Small intestine (tissue), 7 donors: ENCODE data around the gene IL10. TPM values are rescaled to one million over a fixed set of nuclear protein-coding genes. Genes with fewer than 3 reads are reported as not detected.
"Not testable (repeated sequence)": the region's sequence is repeated elsewhere in the genome, so short reads cannot be mapped to it uniquely, and the experiment has no call there.

ENCODE experiments used
- DNase-seq, 2 donors: peaks; one replicate each; pipeline versions ENCODE4 v3.0.0 to v3.0.0-alpha.2; 2013
- FAIRE-seq: peaks from 2 replicates; lab custom pipeline; 2012; peaks lifted over from hg19 to GRCh38; lab: Jason Lieb, UNC
- H3K27ac ChIP-seq, 3 donors: one replicate each; pipeline ENCODE4 v1.5.1; 2013; ENCODE audit warnings: low read length in 2 of 3, mild to moderate bottlenecking in 2 of 3, control low read depth in 1 of 3, inconsistent platforms in 1 of 3, low read depth in 1 of 3, moderate library complexity in 1 of 3
- H3K27me3 ChIP-seq, 3 donors: one replicate each; pipeline ENCODE4 v1.6.1; 2013; ENCODE audit warnings: low read length in 3 of 3, inconsistent platforms in 1 of 3; ENCODE audit not compliant: control insufficient read depth in 3 of 3, insufficient read depth in 3 of 3
- H3K36me3 ChIP-seq, 3 donors: one replicate each; pipeline ENCODE4 v1.6.1; 2013; ENCODE audit warnings: low read length in 3 of 3, inconsistent platforms in 1 of 3, low read depth in 1 of 3, mild to moderate bottlenecking in 1 of 3, moderate library complexity in 1 of 3; ENCODE audit not compliant: control insufficient read depth in 3 of 3, insufficient read depth in 2 of 3
- H3K4me1 ChIP-seq, 3 donors: one replicate each; pipeline ENCODE4 v1.6.1; 2013; ENCODE audit warnings: low read length in 2 of 3, inconsistent platforms in 1 of 3, low read depth in 1 of 3, mild to moderate bottlenecking in 1 of 3, moderate library complexity in 1 of 3; ENCODE audit not compliant: control insufficient read depth in 3 of 3, insufficient read depth in 2 of 3
- H3K4me3 ChIP-seq, 3 donors: one replicate each; pipeline ENCODE4 v1.5.1; 2013; ENCODE audit warnings: low read length in 3 of 3, control low read depth in 1 of 3, inconsistent platforms in 1 of 3, low read depth in 1 of 3, mild to moderate bottlenecking in 1 of 3, moderate library complexity in 1 of 3
- H3K9me3 ChIP-seq, 2 donors: one replicate each; pipeline ENCODE4 v1.6.1; 2013; ENCODE audit warnings: low read depth in 1 of 2, low read length in 1 of 2; ENCODE audit not compliant: control insufficient read depth in 2 of 2, insufficient read depth in 1 of 2
- WGBS, 3 donors: extraction: QIAGEN DNeasy Blood & Tissue Kit; methylation state at CpG; one replicate each; pipeline ENCODE4 v1.1.7; 2013; 5-methylcytosine and 5-hydroxymethylcytosine counted together
- polyA plus RNA-seq, 4 donors: library from polyadenylated mRNA; stranded (reverse) in 3 of 4; unstranded in 1 of 4; fragments of 200-250 nt in 3 of 4; fragments of 120-200 nt in 1 of 4; gene quantifications; one replicate each; pipeline versions ENCODE4 v1.2.1 to v1.2.3, GENCODE V29; 2013
- donor health status: healthy with polysubstance abuse.
- donor health status: control.
- donor health status: control.
- donor health status: Bipolar disorder and iron deficiency.
- donor health status: healthy.

Gene IL10
- polyA plus RNA-seq, 4 donors = 0.41 to 5.1 (median 0.54) TPM; not detected in 1

- WGBS, 3 donors = 42 to 72% (median 50%) methylated on average over 8 of the region's 8 CpGs
- FAIRE-seq = no peak
These were observed 5.9 kb downstream of the IL10 start for GRCh38 chr1:206766251-206766856.

DNA sequence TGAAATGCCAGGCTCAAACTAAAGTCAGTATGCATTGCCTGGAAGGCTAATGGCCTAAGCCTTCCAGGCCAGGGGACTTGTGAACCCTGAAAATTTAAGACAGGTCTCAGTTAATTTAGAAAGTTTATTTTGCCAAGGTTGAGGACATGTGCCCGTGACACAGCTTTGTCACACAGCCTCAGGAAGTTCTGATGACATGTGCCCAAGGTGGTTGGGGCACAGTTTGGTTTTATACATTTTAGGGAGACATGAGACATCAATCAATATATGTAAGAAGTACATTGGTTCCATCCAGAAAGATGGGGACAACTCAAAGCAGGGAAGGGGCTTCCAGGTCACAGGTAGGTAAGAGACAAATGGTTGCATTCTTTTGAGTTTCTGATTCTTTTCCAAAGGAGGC lies 6.5 kb downstream of the IL10 start:
- DNase-seq, FAIRE-seq, H3K27ac ChIP-seq, H3K4me1 ChIP-seq, H3K9me3 ChIP-seq, H3K27me3 ChIP-seq, H3K4me3 ChIP-seq, H3K36me3 ChIP-seq: not testable (repeated sequence)
- 70 to 100% (median 76%) methylated on average over 1 of the region's 1 CpG for WGBS, 3 donors

More at GRCh38 chr1:206766251-206766856, 5.9 kb downstream of the IL10 start:
- no peak overlapping the region for H3K27ac ChIP-seq
- no peaks in the 10 kb centered on the region for H3K4me1 ChIP-seq
- DNase-seq = peak; percentile 13 to 42
- peaks cover 0 to 2% (median 0%) of the 10 kb centered on the region in 3 donors for H3K36me3 ChIP-seq
- H3K4me3 ChIP-seq = no peak overlapping the region
- peaks cover 0 to 3% (median 0%) of the 10 kb centered on the region in 3 donors for H3K27me3 ChIP-seq
- H3K9me3 ChIP-seq = peaks cover 0 to 3% of the 10 kb centered on the region in 2 donors

DNA sequence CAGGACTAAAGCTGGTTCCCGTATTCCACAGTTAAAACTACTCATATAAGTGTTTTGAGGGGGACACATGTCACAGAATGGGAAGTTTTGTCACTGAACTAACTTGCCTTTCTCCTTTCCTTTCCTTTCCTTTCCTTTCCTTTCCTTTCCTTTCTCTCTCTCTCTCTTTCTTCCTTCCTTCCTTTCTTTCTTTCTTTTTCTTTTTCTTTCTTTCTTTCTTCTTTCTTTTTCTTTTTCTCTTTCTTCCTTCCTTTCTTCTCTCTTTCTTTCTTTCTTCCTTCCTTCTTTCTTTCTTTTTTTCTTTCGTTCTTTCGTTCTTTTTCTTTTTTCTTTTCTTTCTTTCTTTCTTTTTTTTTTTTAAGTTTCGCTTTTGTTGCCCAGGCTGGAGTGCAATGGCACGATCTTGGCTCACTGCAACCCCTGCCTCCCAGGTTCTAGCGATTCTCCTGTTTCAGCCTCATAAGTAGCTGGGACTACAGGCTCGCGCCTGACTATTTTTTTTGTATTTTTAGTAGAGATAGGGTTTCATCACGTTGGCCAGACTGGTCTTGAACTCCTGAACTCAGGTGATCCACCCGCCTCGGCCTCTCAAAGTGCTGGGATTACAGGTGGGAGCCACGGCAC lies 9.4 kb downstream of the IL10 start:
- not testable (repeated sequence) for H3K9me3 ChIP-seq, H3K27me3 ChIP-seq, H3K27ac ChIP-seq, H3K36me3 ChIP-seq, FAIRE-seq, DNase-seq, H3K4me1 ChIP-seq, H3K4me3 ChIP-seq
- 84 to 90% (median 86%) methylated on average over 12 of the region's 12 CpGs for WGBS, 3 donors

DNA sequence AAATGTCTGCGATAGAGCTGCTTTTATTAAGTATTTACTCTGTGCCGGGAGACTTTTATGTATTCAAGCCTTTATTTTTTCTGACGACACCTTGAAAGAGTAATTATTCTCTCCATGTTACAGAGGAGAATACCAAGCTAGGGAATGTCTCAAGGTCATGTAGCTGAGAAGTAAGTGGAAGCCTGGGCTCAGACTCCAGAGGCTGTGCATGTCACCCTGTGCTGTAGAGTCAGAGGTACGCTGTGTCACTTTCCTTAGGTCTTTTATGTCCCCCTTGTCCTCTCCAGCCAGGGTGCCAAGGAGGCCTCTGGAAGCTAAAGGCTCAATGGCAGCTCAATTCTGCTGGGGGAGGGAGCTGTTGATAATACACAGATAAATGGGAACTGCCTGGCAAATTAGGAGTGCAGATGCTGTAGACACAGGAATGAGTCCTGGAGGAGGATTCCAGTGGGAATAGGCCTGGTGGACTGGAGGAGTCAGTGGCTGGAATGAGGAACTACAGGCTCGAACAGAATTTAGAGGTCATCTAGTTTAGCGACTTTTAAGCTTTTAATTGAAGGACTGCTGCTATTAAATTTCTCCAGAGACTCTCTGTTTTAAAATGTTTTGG lies 11.0 kb downstream of the IL10 start:
- FAIRE-seq (no peak), DNase-seq (no peak)
- 84 to 92% (median 85%) methylated on average over 6 of the region's 6 CpGs for WGBS, 3 donors
- H3K27me3 ChIP-seq = peaks cover 0 to under 1% (median 0%) of the 10 kb centered on the region in 3 donors
- H3K36me3 ChIP-seq = no peaks in the 10 kb centered on the region
- no peaks in the 10 kb centered on the region for H3K4me1 ChIP-seq
- peaks cover 0 to 3% of the 10 kb centered on the region in 2 donors for H3K9me3 ChIP-seq
- no peak overlapping the region for H3K4me3 ChIP-seq
- H3K27ac ChIP-seq = no peak overlapping the region

DNA sequence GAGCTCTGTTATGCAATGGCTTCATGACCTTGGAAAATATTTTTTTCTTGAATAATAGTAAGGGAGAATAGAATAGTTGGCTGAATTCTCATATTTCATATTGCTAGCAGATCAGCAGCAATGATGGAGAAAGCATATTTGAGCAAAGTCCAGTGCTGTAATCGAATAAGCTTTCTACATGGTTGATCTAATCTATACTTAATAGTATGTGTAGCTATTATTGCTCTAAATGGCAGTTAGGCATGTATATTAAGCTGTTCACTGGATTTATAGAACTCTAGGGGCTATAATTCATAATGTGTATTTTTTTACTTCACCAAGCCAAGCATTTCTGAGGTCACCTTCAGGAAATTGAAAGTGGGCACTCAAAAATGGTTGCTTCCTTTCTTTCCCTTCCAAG lies 11.7 kb downstream of the IL10 start:
- Histone ChIP-seq H3K27ac (no peak overlapping the region), H3K27me3 (no peaks in the 10 kb centered on the region), H3K4me1 (no peaks in the 10 kb centered on the region), H3K9me3 (peaks cover 0 to 3% of the 10 kb centered on the region in 2 donors), H3K4me3 (no peak overlapping the region), H3K36me3 (no peaks in the 10 kb centered on the region)
- FAIRE-seq (no peak), DNase-seq (no peak)
- 18 to 61% (median 30%) methylated on average over 1 of the region's 1 CpG for WGBS, 3 donors

GRCh38 chr1:206757524-206758266 lies 14.6 kb downstream of the IL10 start:
- peak in 1 of 2 donors; percentile 45 for DNase-seq
- H3K4me1 ChIP-seq = no peaks in the 10 kb centered on the region
- no peak for FAIRE-seq
- no peak overlapping the region for H3K4me3 ChIP-seq
- no peaks in the 10 kb centered on the region for H3K27me3 ChIP-seq
- H3K27ac ChIP-seq = peak overlapping the region in 1 of 3 donors; percentile 50
- WGBS, 3 donors = 27 to 48% (median 29%) methylated on average over 13 of the region's 13 CpGs
- no peaks in the 10 kb centered on the region for H3K36me3 ChIP-seq
- H3K9me3 ChIP-seq = no peaks in the 10 kb centered on the region

- H3K36me3 ChIP-seq = no peaks in the 10 kb centered on the region
- FAIRE-seq (no peak), DNase-seq (no peak)
- no peak overlapping the region for H3K27ac ChIP-seq
- peaks cover 0 to 6% (median 0%) of the 10 kb centered on the region in 3 donors for H3K27me3 ChIP-seq
- H3K9me3 ChIP-seq = no peaks in the 10 kb centered on the region
- no peaks in the 10 kb centered on the region for H3K4me1 ChIP-seq
- no peak overlapping the region for H3K4me3 ChIP-seq
- WGBS, 3 donors = 79 to 100% (median 91%) methylated on average over 1 of the region's 1 CpG
These were observed 18.3 kb downstream of the IL10 start for GRCh38 chr1:206754011-206754410.

GRCh38 chr1:206753141-206753540 lies 19.2 kb downstream of the IL10 start:
- DNase-seq (no peak), FAIRE-seq (no peak)
- no peaks in the 10 kb centered on the region for H3K36me3 ChIP-seq
- no peak overlapping the region for H3K4me3 ChIP-seq
- H3K27me3 ChIP-seq = peaks cover 0 to 8% (median 0%) of the 10 kb centered on the region in 3 donors
- WGBS, 3 donors = 84 to 98% (median 95%) methylated on average over 3 of the region's 3 CpGs
- no peaks in the 10 kb centered on the region for H3K9me3 ChIP-seq
- H3K27ac ChIP-seq = no peak overlapping the region
- no peaks in the 10 kb centered on the region for H3K4me1 ChIP-seq
